ENCODE measurements around the gene CFAP46. TPM values are rescaled to one million over a fixed set of nuclear protein-coding genes. Genes with fewer than 3 reads are reported as not detected.

Gene CFAP46
- total and polyA plus RNA-seq, 2 donors: 0.09 to 0.34 TPM

DNA sequence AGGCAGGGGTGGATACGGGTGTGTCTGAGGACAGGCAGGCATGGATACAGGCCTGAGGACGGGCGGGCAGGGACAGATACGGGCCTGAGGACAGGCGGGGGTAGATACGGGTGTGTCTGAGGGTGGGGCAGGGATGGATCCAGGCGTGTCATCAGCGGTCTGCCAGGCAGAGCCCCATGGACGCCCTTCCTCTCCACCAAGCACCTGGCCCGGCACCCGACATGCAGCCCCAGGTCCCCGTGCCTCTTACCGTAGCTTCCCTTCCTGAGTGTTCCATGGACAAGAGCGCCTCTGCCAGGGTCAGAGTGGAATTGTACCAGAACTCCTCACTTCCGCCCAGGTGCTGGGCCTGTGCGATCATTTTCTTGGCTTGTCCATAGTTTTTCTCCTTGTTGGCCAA is 81.8 kb downstream of the CFAP46 start:
- 95% methylated on average over 16 of the region's 16 CpGs for WGBS
- H3K4me3 ChIP-seq (ENCODE audit: low read length in 2 of 2): no peak overlapping the region
- H3K9me3 ChIP-seq (ENCODE audit: control insufficient read depth in 2 of 2, insufficient read depth in 1 of 2, low read length in 1 of 2): peaks cover 1 to 12% of the 10 kb centered on the region in 2 donors
- H3K27ac ChIP-seq (ENCODE audit: low read depth in 1 of 2, low read length in 1 of 2): peak overlapping the region in 1 of 2 donors; percentile 27
- peaks cover 38 to 56% of the 10 kb centered on the region in 2 donors for H3K4me1 ChIP-seq (ENCODE audit: control insufficient read depth in 2 of 2, insufficient read depth in 2 of 2, low read length in 2 of 2)
- no peak for DNase-seq (ENCODE audit: low read depth in 6 of 9, low spot score in 9 of 9)
- H3K27me3 ChIP-seq (ENCODE audit: control insufficient read depth in 2 of 2, insufficient read depth in 1 of 2, low read length in 1 of 2): no peaks in the 10 kb centered on the region
- no peaks in the 10 kb centered on the region for H3K36me3 ChIP-seq (ENCODE audit: control insufficient read depth in 2 of 2, insufficient read depth in 2 of 2, low read length in 1 of 2)

DNA sequence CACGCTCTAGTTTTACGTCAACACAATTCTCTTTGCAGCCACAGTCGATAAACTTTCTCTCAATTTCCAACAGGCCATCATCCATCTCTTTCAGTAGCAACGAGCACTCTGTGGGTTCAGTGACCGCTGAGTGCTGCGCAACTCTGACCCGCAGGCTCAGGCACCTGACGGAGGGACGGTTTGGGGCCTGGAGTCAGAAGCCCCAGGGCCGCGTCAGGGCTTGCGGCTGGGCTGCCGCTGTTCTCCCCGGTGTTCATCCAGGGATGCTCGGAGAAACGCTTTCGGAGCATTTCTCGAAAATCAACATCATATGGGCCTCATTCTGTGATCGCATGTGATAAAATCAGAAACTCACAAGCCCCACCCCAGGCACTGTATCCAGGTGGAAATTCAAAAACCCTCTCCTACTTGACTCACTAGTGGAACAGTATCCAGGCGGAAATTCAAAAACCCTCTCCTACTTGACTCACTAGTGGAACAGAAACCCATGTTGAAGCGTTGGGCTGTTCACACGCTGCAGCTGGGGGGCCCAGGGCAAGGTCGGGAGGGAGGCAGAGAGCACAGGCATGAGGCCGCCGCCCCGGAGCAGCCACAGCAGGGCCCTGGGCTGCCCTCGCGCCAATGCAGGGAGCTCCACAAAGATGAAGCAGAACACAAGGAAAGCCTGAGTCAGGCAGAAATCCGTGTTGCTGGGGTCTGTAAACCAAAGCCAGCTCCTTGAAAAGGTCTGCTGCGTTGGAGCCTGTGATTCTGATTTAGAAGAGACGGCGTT is 83.1 kb downstream of the CFAP46 start:
- peaks cover 26 to 43% of the 10 kb centered on the region in 2 donors for H3K4me1 ChIP-seq (ENCODE audit: control insufficient read depth in 2 of 2, insufficient read depth in 2 of 2, low read length in 2 of 2)
- no peaks in the 10 kb centered on the region for H3K36me3 ChIP-seq (ENCODE audit: control insufficient read depth in 2 of 2, insufficient read depth in 2 of 2, low read length in 1 of 2)
- no peak overlapping the region for H3K4me3 ChIP-seq (ENCODE audit: low read length in 2 of 2)
- peaks cover 1 to 12% of the 10 kb centered on the region in 2 donors for H3K9me3 ChIP-seq (ENCODE audit: control insufficient read depth in 2 of 2, insufficient read depth in 1 of 2, low read length in 1 of 2)
- 98% methylated on average over 32 of the region's 32 CpGs for WGBS
- H3K27ac ChIP-seq (ENCODE audit: low read depth in 1 of 2, low read length in 1 of 2): no peak overlapping the region
- H3K27me3 ChIP-seq (ENCODE audit: control insufficient read depth in 2 of 2, insufficient read depth in 1 of 2, low read length in 1 of 2): no peaks in the 10 kb centered on the region
- no peak for DNase-seq (ENCODE audit: low read depth in 6 of 9, low spot score in 9 of 9)

DNA sequence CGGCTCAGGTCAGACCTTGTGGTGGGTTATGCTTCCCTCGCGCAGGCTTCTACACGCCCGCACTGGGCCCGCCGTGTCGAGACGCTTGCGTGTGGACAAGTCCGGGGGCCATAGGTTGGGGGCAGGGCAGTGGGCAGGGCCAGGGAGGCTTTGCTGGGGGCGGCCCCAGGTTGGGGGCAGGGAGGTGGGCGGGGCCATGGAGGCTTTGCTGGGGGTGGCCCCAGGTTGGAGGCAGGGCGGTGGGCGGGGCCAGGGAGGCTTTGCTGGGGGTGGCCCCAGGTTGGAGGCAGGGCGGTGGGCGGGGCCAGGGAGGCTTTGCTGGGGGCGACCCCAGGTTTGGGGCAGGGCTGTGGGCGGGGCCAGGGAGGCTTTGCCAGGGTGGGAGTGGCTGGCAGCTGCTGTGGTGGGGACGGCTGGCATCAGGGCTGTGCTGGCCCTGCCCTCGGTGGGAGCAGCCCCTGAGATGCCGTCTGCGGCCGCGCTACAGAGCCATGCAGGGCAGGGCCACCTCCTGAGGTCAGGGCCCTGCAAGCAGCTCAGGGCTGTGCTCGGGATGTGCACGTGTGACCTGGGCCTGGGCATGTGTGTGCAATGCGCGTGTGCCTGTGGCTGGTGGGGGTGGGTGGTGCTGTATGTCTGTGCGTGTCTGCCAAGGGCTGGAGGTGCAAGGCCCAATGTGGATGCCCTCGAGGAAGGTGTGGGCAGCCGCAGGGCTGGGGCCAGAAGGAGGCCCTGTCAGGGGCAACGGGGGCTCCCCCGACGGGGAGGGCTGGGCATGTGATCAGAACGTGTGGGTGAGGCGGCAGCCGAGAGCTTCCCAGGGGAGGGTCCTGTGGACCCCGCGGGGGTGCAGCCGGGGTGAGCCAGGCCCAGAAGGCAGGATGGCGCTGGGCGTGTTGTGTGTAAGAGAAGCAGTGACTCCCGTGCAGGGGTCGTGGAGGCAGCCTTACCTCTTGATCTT is 84.0 kb downstream of the CFAP46 start:
- Histone ChIP-seq H3K4me3 (ENCODE audit: low read length in 2 of 2) (no peak overlapping the region), H3K36me3 (ENCODE audit: control insufficient read depth in 2 of 2, insufficient read depth in 2 of 2, low read length in 1 of 2) (no peaks in the 10 kb centered on the region), H3K9me3 (ENCODE audit: control insufficient read depth in 2 of 2, insufficient read depth in 1 of 2, low read length in 1 of 2) (peaks cover 1 to 3% of the 10 kb centered on the region in 2 donors), H3K4me1 (ENCODE audit: control insufficient read depth in 2 of 2, insufficient read depth in 2 of 2, low read length in 2 of 2) (peaks cover 20 to 36% of the 10 kb centered on the region in 2 donors), H3K27me3 (ENCODE audit: control insufficient read depth in 2 of 2, insufficient read depth in 1 of 2, low read length in 1 of 2) (no peaks in the 10 kb centered on the region), H3K27ac (ENCODE audit: low read depth in 1 of 2, low read length in 1 of 2) (no peak overlapping the region)
- WGBS: 96% methylated on average over 45 of the region's 45 CpGs
- no peak for DNase-seq (ENCODE audit: low read depth in 6 of 9, low spot score in 9 of 9)

DNA sequence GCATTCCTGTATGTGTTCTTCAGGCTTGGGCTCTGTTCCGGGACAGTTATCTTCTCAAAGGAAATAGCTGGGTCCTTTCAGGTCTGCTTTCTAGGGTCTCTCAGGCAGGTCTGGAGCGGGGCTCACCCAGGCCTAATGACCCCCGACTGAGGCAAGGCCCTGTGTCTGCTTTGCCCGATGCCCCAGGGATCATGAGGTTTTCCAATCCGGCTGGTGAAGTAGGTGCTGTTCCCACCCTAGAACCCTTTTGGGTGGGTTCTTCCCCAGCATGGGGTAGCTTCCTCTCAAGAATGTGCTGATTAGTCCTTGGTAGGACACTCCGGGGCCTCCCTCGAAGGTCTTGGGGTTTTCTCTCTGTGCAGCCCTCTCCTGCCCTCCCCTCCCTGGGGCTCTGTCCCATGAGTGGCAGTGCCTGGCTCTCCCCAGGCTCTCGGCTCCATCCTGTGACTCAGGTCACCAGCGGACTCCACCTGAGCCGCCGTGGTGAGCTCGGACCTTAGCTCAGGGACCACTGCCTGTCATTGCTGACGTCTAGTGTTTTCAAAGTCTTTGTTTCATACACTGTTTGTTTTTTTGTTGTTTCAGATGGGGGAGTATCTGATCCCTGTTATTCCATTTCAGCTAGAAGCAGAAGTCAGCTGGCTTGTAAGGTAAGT is 85.4 kb downstream of the CFAP46 start:
- H3K4me3 ChIP-seq (ENCODE audit: low read length in 2 of 2): no peak overlapping the region
- no peak for DNase-seq (ENCODE audit: low read depth in 6 of 9, low spot score in 9 of 9)
- 93% methylated on average over 13 of the region's 13 CpGs for WGBS
- peaks cover 14 to 23% of the 10 kb centered on the region in 2 donors for H3K4me1 ChIP-seq (ENCODE audit: control insufficient read depth in 2 of 2, insufficient read depth in 2 of 2, low read length in 2 of 2)
- H3K27me3 ChIP-seq (ENCODE audit: control insufficient read depth in 2 of 2, insufficient read depth in 1 of 2, low read length in 1 of 2): no peaks in the 10 kb centered on the region
- no peaks in the 10 kb centered on the region for H3K36me3 ChIP-seq (ENCODE audit: control insufficient read depth in 2 of 2, insufficient read depth in 2 of 2, low read length in 1 of 2)
- H3K27ac ChIP-seq (ENCODE audit: low read depth in 1 of 2, low read length in 1 of 2): peak overlapping the region in 1 of 2 donors; percentile 11
- H3K9me3 ChIP-seq (ENCODE audit: control insufficient read depth in 2 of 2, insufficient read depth in 1 of 2, low read length in 1 of 2): peaks cover 1 to 3% of the 10 kb centered on the region in 2 donors

DNA sequence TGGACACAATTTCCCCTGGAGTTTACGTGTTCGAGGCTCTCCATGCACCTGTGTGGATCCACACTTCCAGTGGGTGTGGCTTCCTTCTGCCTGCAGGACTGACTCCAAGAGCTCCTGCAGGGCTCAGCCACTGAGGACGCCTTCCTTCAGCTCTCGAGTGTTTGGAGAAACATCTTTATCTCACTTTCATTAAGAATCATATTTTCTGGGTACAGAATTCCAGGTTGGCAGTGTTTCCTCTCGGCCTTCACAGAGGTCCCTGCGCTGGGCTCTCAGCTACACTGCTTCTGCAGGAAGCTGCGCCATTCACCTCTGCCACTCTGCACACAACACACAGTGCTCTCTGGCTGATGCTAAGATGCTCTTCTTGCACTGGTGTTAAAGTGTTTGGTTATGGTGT is 86.5 kb downstream of the CFAP46 start:
- peaks cover 0 to 3% of the 10 kb centered on the region in 2 donors for H3K9me3 ChIP-seq (ENCODE audit: control insufficient read depth in 2 of 2, insufficient read depth in 1 of 2, low read length in 1 of 2)
- 95% methylated on average over 7 of the region's 7 CpGs for WGBS
- H3K4me3 ChIP-seq (ENCODE audit: low read length in 2 of 2): no peak overlapping the region
- no peak for DNase-seq (ENCODE audit: low read depth in 6 of 9, low spot score in 9 of 9)
- no peaks in the 10 kb centered on the region for H3K36me3 ChIP-seq (ENCODE audit: control insufficient read depth in 2 of 2, insufficient read depth in 2 of 2, low read length in 1 of 2)
- H3K27me3 ChIP-seq (ENCODE audit: control insufficient read depth in 2 of 2, insufficient read depth in 1 of 2, low read length in 1 of 2): no peaks in the 10 kb centered on the region
- peak overlapping the region in 1 of 2 donors; percentile 29 for H3K27ac ChIP-seq (ENCODE audit: low read depth in 1 of 2, low read length in 1 of 2)
- H3K4me1 ChIP-seq (ENCODE audit: control insufficient read depth in 2 of 2, insufficient read depth in 2 of 2, low read length in 2 of 2): peaks cover 12 to 21% of the 10 kb centered on the region in 2 donors

DNA sequence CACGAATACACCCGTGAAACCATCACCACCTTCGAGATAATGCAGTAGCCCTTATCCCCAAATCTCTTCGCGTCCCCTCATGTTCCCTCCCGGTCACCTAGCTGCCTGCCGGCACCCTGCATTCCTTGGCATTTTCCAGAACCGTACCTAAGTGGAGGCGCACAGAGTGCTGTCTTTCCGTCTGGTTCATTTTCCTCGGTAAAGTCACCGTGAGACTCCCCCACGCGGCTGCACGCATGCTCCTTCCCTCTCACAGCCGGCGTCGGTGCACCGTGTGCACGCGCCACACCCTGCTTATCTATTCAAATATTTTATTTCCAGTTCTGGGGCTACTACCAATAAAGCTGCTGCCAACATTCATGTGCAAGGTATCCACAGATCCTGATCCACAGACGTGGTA is 90.9 kb downstream of the CFAP46 start:
- Histone ChIP-seq H3K27me3 (ENCODE audit: control insufficient read depth in 2 of 2, insufficient read depth in 1 of 2, low read length in 1 of 2) (peaks cover 0 to 2% of the 10 kb centered on the region in 2 donors), H3K9me3 (ENCODE audit: control insufficient read depth in 2 of 2, insufficient read depth in 1 of 2, low read length in 1 of 2) (peaks cover 0 to 3% of the 10 kb centered on the region in 2 donors), H3K36me3 (ENCODE audit: control insufficient read depth in 2 of 2, insufficient read depth in 2 of 2, low read length in 1 of 2) (no peaks in the 10 kb centered on the region), H3K4me3 (ENCODE audit: low read length in 2 of 2) (no peak overlapping the region), H3K27ac (ENCODE audit: low read depth in 1 of 2, low read length in 1 of 2) (no peak overlapping the region), H3K4me1 (ENCODE audit: control insufficient read depth in 2 of 2, insufficient read depth in 2 of 2, low read length in 2 of 2) (peaks cover 9 to 26% of the 10 kb centered on the region in 2 donors)
- no peak for DNase-seq (ENCODE audit: low read depth in 6 of 9, low spot score in 9 of 9)
- WGBS: 98% methylated on average over 22 of the region's 22 CpGs

DNA sequence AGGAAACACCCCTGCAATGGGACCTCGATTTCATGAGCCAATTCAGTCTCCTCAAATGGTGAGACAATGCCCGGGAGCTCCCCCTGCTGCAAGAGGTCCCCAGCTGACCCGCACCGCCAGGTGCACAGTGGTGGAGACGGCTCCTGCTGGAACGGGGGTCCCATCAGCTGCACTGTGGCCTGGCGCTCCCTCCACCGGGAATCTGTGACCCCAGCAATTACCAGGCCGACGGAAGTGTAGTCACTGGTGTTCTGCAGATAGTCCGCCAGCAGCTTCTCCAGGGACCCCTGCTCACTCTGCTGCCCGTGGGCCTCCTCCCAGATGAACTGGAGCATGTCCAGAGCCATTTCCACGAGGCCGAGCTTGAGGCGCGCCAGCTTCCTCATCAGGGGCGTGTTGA is 91.5 kb downstream of the CFAP46 start:
- DNase-seq (ENCODE audit: low read depth in 6 of 9, low spot score in 9 of 9): no peak
- 96% methylated on average over 17 of the region's 17 CpGs for WGBS
- Histone ChIP-seq H3K4me3 (ENCODE audit: low read length in 2 of 2) (no peak overlapping the region), H3K27ac (ENCODE audit: low read depth in 1 of 2, low read length in 1 of 2) (no peak overlapping the region), H3K27me3 (ENCODE audit: control insufficient read depth in 2 of 2, insufficient read depth in 1 of 2, low read length in 1 of 2) (peaks cover 0 to 2% of the 10 kb centered on the region in 2 donors), H3K9me3 (ENCODE audit: control insufficient read depth in 2 of 2, insufficient read depth in 1 of 2, low read length in 1 of 2) (peaks cover 0 to 2% of the 10 kb centered on the region in 2 donors), H3K36me3 (ENCODE audit: control insufficient read depth in 2 of 2, insufficient read depth in 2 of 2, low read length in 1 of 2) (no peaks in the 10 kb centered on the region), H3K4me1 (ENCODE audit: control insufficient read depth in 2 of 2, insufficient read depth in 2 of 2, low read length in 2 of 2) (peaks cover 8 to 23% of the 10 kb centered on the region in 2 donors)

DNA sequence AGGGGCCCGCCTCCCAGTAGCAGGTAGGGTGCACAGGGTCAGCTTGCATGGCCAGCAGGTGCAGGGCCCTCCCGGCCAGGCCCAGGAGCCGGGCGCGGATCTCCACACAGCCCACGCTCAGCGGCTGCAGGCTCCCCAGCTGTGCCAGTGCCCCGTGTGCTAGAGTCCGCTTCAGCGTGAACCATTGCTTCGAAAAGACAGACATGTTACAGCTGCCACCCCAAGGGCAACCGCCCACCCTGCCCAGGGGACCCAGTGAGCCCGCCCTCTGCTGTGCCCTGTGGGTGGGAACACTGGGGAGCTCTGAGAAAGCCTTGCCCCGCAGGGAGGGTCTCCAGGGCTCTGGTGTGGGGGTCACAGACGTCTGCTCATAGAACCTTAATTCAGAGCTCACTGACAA is 92.1 kb downstream of the CFAP46 start:
- no peak for DNase-seq (ENCODE audit: low read depth in 6 of 9, low spot score in 9 of 9)
- WGBS: 98% methylated on average over 15 of the region's 15 CpGs

More for the DNA sequence above, 92.1 kb downstream of the CFAP46 start:
- Histone ChIP-seq H3K4me3 (ENCODE audit: low read length in 2 of 2) (no peak overlapping the region), H3K36me3 (ENCODE audit: control insufficient read depth in 2 of 2, insufficient read depth in 2 of 2, low read length in 1 of 2) (no peaks in the 10 kb centered on the region), H3K27me3 (ENCODE audit: control insufficient read depth in 2 of 2, insufficient read depth in 1 of 2, low read length in 1 of 2) (peaks cover 0 to 2% of the 10 kb centered on the region in 2 donors), H3K4me1 (ENCODE audit: control insufficient read depth in 2 of 2, insufficient read depth in 2 of 2, low read length in 2 of 2) (peaks cover 8 to 21% of the 10 kb centered on the region in 2 donors), H3K27ac (ENCODE audit: low read depth in 1 of 2, low read length in 1 of 2) (no peak overlapping the region), H3K9me3 (ENCODE audit: control insufficient read depth in 2 of 2, insufficient read depth in 1 of 2, low read length in 1 of 2) (no peaks in the 10 kb centered on the region)
